GM12878 (cell line): ENCODE measurements around the gene MAST1. TPM values are rescaled to one million over a fixed set of nuclear protein-coding genes. Genes with fewer than 3 reads are reported as not detected.

Experiments used
- CEBPZ ChIP-seq: fragments of 150-350 bp; IDR thresholded peaks from 2 replicates; pipeline ENCODE4 v1.6.1; 2016; ENCODE audit warnings: low read depth, low read length
- CHD1 ChIP-seq: IDR thresholded peaks from 2 replicates; pipeline ENCODE4 v1.6.1; 2012; ENCODE audit warnings: low read depth, low read length, improper control_type of control experiment
- CHD2 ChIP-seq: IDR thresholded peaks from 2 replicates; pipeline ENCODE4 v1.6.1; 2011; ENCODE audit warnings: low read depth, low read length, improper control_type of control experiment, borderline replicate concordance
- E2F4 ChIP-seq: IDR thresholded peaks from 2 replicates; pipeline ENCODE4 v1.6.1; 2012; ENCODE audit warnings: low read depth, low read length, improper control_type of control experiment
- EP300 ChIP-seq, 2 experiments: fragments of 150-350 bp in 1 of 2; IDR thresholded peaks; 2 replicates each; pipeline ENCODE4 v1.6.1; 2011 to 2012; ENCODE audit warnings: low read depth in 2 of 2, low read length in 2 of 2, borderline replicate concordance in 1 of 2, improper control_type of control experiment in 1 of 2, inconsistent platforms in 1 of 2; ENCODE audit not compliant: control insufficient read depth in 1 of 2
- HCFC1 ChIP-seq: fragments of 150-350 bp; IDR thresholded peaks from 2 replicates; pipeline ENCODE4 v1.6.1; 2014; ENCODE audit warnings: low read length
- HDAC2 ChIP-seq: fragments of 200-600 bp; sonication (generic); IDR thresholded peaks from 2 replicates; pipeline ENCODE4 v1.6.1; 2017
- HDGF ChIP-seq: fragments of 450-650 bp; IDR thresholded peaks from 2 replicates; pipeline ENCODE4 v1.6.1; 2016; ENCODE audit warnings: antibody characterized with exemption
- HSF1 ChIP-seq: fragments of 150-350 bp; IDR thresholded peaks from 2 replicates; pipeline ENCODE4 v1.6.1; 2014; ENCODE audit warnings: mild to moderate bottlenecking, low read depth, low read length
- IKZF1 ChIP-seq: fragments of 450-650 bp; conservative IDR thresholded peaks from 2 replicates; pipeline ENCODE4 v1.6.1; 2017; ENCODE audit warnings: antibody characterized with exemption, mild to moderate bottlenecking
- MAX ChIP-seq: IDR thresholded peaks from 2 replicates; pipeline ENCODE4 v1.6.1; 2012; ENCODE audit warnings: low read depth, low read length, improper control_type of control experiment
- MTA3 ChIP-seq: IDR thresholded peaks from 2 replicates; pipeline ENCODE4 v1.6.1; 2012; ENCODE audit warnings: low read length, inconsistent platforms, borderline replicate concordance
- MXI1 ChIP-seq: fragments of 150-350 bp; IDR thresholded peaks from 2 replicates; pipeline ENCODE4 v1.6.1; 2011; ENCODE audit warnings: low read depth, mild to moderate bottlenecking, inconsistent platforms, low read length, improper control_type of control experiment
- PAX8 ChIP-seq: fragments of 450-650 bp; IDR thresholded peaks from 2 replicates; pipeline ENCODE4 v1.6.1; 2017; ENCODE audit warnings: mild to moderate bottlenecking, moderate library complexity
- POLR2A ChIP-seq: IDR thresholded peaks from 2 replicates; pipeline ENCODE4 v1.6.1; 2011; ENCODE audit warnings: low read depth, mild to moderate bottlenecking, low read length
- POU2F2 ChIP-seq: IDR thresholded peaks from 3 replicates; pipeline ENCODE4 v1.6.1; 2011; ENCODE audit warnings: low read depth, mild to moderate bottlenecking, low read length, borderline replicate concordance
- REST ChIP-seq: IDR thresholded peaks from 2 replicates; pipeline ENCODE4 v1.6.1; 2012; ENCODE audit warnings: mild to moderate bottlenecking, low read depth, low read length
- RFX5 ChIP-seq: IDR thresholded peaks from 2 replicates; pipeline ENCODE4 v1.6.1; 2011; ENCODE audit warnings: low read depth, low read length, improper control_type of control experiment
- SUPT20H ChIP-seq: IDR thresholded peaks from 2 replicates; pipeline ENCODE4 v1.6.1; 2011; ENCODE audit warnings: low read depth, mild to moderate bottlenecking, low read length, moderate library complexity, borderline replicate concordance; ENCODE audit not compliant: control insufficient read depth
- ZBED1 ChIP-seq: IDR thresholded peaks from 2 replicates; pipeline ENCODE4 v1.6.1; 2016; ENCODE audit warnings: borderline replicate concordance
- ZZZ3 ChIP-seq: IDR thresholded peaks from 2 replicates; pipeline ENCODE4 v1.6.1; 2011; ENCODE audit warnings: low read depth; ENCODE audit not compliant: control insufficient read depth, insufficient read length
- polyA plus RNA-seq, 11 experiments: library from polyadenylated mRNA; depleted of rRNA in 4 of 11; unstranded in 6 of 11; stranded (reverse) in 5 of 11; fragments of >200 nt; fragmentation: Nextera tagmentation in 4 of 11; fragmentation: Illumina TruSeq in 1 of 11; extraction: Ambion mirVana in 4 of 11; extraction: Trizol in 1 of 11; gene quantifications; 1 replicate in 1 of 11; 2 replicates in 10 of 11; pipeline versions ENCODE4 v1.2.1 to v1.2.3, GENCODE V29; 2011 to 2016; ENCODE audit warnings: inconsistent platforms in 2 of 11, missing spikeins in 2 of 11, low read depth in 1 of 11
- total RNA-seq, 4 experiments: library from RNA; depleted of rRNA in 3 of 4; stranded (reverse); fragments of >200 nt in 3 of 4; fragmentation: Illumina TruSeq in 1 of 4; extraction: Trizol in 1 of 4; gene quantifications; 2 replicates each; pipeline versions ENCODE4 v1.2.1 to v1.2.3, GENCODE V29; 2013 to 2021

The MAST1 gene
- total and polyA plus RNA-seq, 10 of the 15 experiments (the other 5 are each of a cell fraction or from before 2014, with no cell fraction given) = 0.08 to 0.79 (median 0.44) TPM; not detected in 1

- no peak for TF ChIP-seq SUPT20H
- TF ChIP-seq MTA3 = no peak
- TF ChIP-seq CHD2 = 0 out of 2 replicates have a peak, but pooled peaks have one; percentile 41
- TF ChIP-seq POLR2A = peak; percentile 88
- no peak for TF ChIP-seq HDAC2
- peak; percentile 59; the same call in 1 of the 2 replicates for TF ChIP-seq HDGF
- TF ChIP-seq ZBED1 = no peak
- no peak for TF ChIP-seq PAX8
- TF ChIP-seq ZZZ3 = no peak
- TF ChIP-seq IKZF1 = peak; percentile 98
- no peak for TF ChIP-seq CEBPZ
- peak in 1 of 2 experiments; percentile 59; a peak in 1 of 4 replicates for TF ChIP-seq EP300 (IDR thresholded peaks at IDR 0.05; ENCODE audit: borderline replicate concordance in 1 of 2, control insufficient read depth in 1 of 2, low read depth in 2 of 2, low read length in 2 of 2)
- TF ChIP-seq RFX5 = peak; percentile 45; the same call in 1 of the 2 replicates
- TF ChIP-seq CHD1 = no peak
- no peak for TF ChIP-seq HCFC1
- no peak for TF ChIP-seq E2F4
- TF ChIP-seq REST = no peak
- TF ChIP-seq POU2F2 = peak; percentile 55; the same call in 2 of the 3 replicates
- TF ChIP-seq MXI1 = peak; percentile 28; the same call in 1 of the 2 replicates
- TF ChIP-seq MAX = no peak
- no peak for TF ChIP-seq HSF1
These were observed 43.0 kb downstream of the MAST1 start, which contains the start of gene DNASE2 (continued) for GRCh38 chr19:12881172-12881808.
